HFFc6 (cell line): Measurements from ENCODE around the gene GHSR. TPM values are rescaled to one million over a fixed set of nuclear protein-coding genes. Genes with fewer than 3 reads are reported as not detected.

Experiments
- DNase-seq: peaks from one replicate; pipeline ENCODE4 v3.0.0-alpha.2; 2018
- H3K27ac Mint-ChIP-seq: 2 replicates; pipeline ENCODE4 v1.8.0; 2020; ENCODE audit warnings: mild to moderate bottlenecking, mixed read lengths
- H3K27me3 Mint-ChIP-seq: 2 replicates; pipeline ENCODE4 v1.8.0; 2021; ENCODE audit warnings: mild to moderate bottlenecking, moderate library complexity, mixed read lengths; ENCODE audit not compliant: insufficient read depth
- H3K36me3 Mint-ChIP-seq: 2 replicates; pipeline ENCODE4 v1.8.0; 2021; ENCODE audit warnings: low read depth, mixed read lengths
- H3K4me1 Mint-ChIP-seq: 2 replicates; pipeline ENCODE4 v1.8.0; 2020; ENCODE audit warnings: low read depth, mixed read lengths
- H3K4me3 Mint-ChIP-seq: 2 replicates; pipeline ENCODE4 v1.8.0; 2020; ENCODE audit warnings: mild to moderate bottlenecking, moderate library complexity, mixed read lengths
- H3K9me3 Mint-ChIP-seq: 2 replicates; pipeline ENCODE4 v1.8.0; 2020; ENCODE audit warnings: mild to moderate bottlenecking, mixed read lengths
- CTCF ChIP-seq: fragments of 200-600 bp; sonication (generic); IDR thresholded peaks from 2 replicates; pipeline ENCODE4 v1.5.0; 2021; ENCODE audit warnings: antibody characterized with exemption, mild to moderate bottlenecking
- total RNA-seq, 6 experiments: library from RNA; stranded (reverse); fragmentation: NEBNext Ultra II Directional; extraction: Animal tissue kit (Norgen Biotek cat#: 25700); gene quantifications; 2 replicates in 1 of 6; 3 replicates in 5 of 6; pipeline ENCODE4 v1.2.3, GENCODE V29; 2021

The GHSR gene
- total RNA-seq, 6 experiments from 2014 or later = not detected

- Mint-ChIP-seq H3K9me3 (no peaks in the 10 kb centered on the region), H3K36me3 (no peaks in the 10 kb centered on the region), H3K4me1 (peaks cover 31% of the 10 kb centered on the region), H3K27me3 (peaks cover under 1% of the 10 kb centered on the region; the same call in 1 of the 2 replicates), H3K4me3 (no peak overlapping the region), H3K27ac (no peak overlapping the region)
- no peak for TF ChIP-seq CTCF
- no peak for DNase-seq
These were observed 23.6 kb upstream of the GHSR start for GRCh38 chr3:172471903-172472302.

- no peak for DNase-seq
- no peak overlapping the region for H3K4me3 Mint-ChIP-seq
- no peaks in the 10 kb centered on the region for H3K27me3 Mint-ChIP-seq
- H3K9me3 Mint-ChIP-seq = no peaks in the 10 kb centered on the region
- peaks cover 26% of the 10 kb centered on the region for H3K4me1 Mint-ChIP-seq
- TF ChIP-seq CTCF = no peak
- H3K27ac Mint-ChIP-seq = no peak overlapping the region
- no peaks in the 10 kb centered on the region for H3K36me3 Mint-ChIP-seq
These were observed 22.3 kb upstream of the GHSR start for GRCh38 chr3:172470588-172470987.

- Mint-ChIP-seq H3K4me3 (peak overlapping the region; percentile 11; the same call in 1 of the 2 replicates), H3K27me3 (no peaks in the 10 kb centered on the region; the same call in 1 of the 2 replicates), H3K9me3 (no peaks in the 10 kb centered on the region), H3K36me3 (no peaks in the 10 kb centered on the region), H3K27ac (peak overlapping the region; percentile 20; the same call in 1 of the 2 replicates), H3K4me1 (peaks cover 26% of the 10 kb centered on the region)
- no peak for TF ChIP-seq CTCF
- peak; percentile 9 for DNase-seq
These were observed 19.0 kb upstream of the GHSR start for GRCh38 chr3:172467170-172467824.

GRCh38 chr3:172466553-172467130, 18.4 kb upstream of the GHSR start:
- Mint-ChIP-seq H3K27me3 (no peaks in the 10 kb centered on the region; the same call in 1 of the 2 replicates), H3K27ac (no peak overlapping the region), H3K9me3 (no peaks in the 10 kb centered on the region), H3K4me3 (no peak overlapping the region), H3K4me1 (peaks cover 26% of the 10 kb centered on the region), H3K36me3 (no peaks in the 10 kb centered on the region)
- DNase-seq = no peak
- no peak for TF ChIP-seq CTCF

- DNase-seq = no peak
- Mint-ChIP-seq H3K9me3 (no peaks in the 10 kb centered on the region), H3K27ac (no peak overlapping the region), H3K4me1 (peaks cover 26% of the 10 kb centered on the region), H3K27me3 (no peaks in the 10 kb centered on the region; the same call in 1 of the 2 replicates), H3K4me3 (no peak overlapping the region), H3K36me3 (no peaks in the 10 kb centered on the region)
- TF ChIP-seq CTCF = no peak
These were observed 17.0 kb upstream of the GHSR start for GRCh38 chr3:172465281-172465680.
